Adrenal gland (tissue), 5 donors: ENCODE results near the gene CHD1L.

Source experiments
- POLR2A ChIP-seq, 2 donors: fragments of 450-650 bp; IDR thresholded peaks; one replicate each; pipeline ENCODE4 v1.6.1; 2017; ENCODE audit warnings: antibody characterized with exemption in 2 of 2, mild to moderate bottlenecking in 2 of 2, moderate library complexity in 1 of 2
- TF ChIP-seq, protein P1 (sequence below), 6 experiments: fragments of 450-650 bp in 4 of 6; fragments of 200-600 bp in 2 of 6; sonication (generic) in 1 of 6; IDR thresholded peaks; 1 replicate in 5 of 6; 2 replicates in 1 of 6; pipeline versions ENCODE4 v1.5.1 to v1.8.0; 2016 to 2021; ENCODE audit warnings: antibody characterized with exemption in 6 of 6, mild to moderate bottlenecking in 2 of 6, moderate library complexity in 1 of 6
- donor health status: DM: no; HTN: no; CAD: no.

DNA sequence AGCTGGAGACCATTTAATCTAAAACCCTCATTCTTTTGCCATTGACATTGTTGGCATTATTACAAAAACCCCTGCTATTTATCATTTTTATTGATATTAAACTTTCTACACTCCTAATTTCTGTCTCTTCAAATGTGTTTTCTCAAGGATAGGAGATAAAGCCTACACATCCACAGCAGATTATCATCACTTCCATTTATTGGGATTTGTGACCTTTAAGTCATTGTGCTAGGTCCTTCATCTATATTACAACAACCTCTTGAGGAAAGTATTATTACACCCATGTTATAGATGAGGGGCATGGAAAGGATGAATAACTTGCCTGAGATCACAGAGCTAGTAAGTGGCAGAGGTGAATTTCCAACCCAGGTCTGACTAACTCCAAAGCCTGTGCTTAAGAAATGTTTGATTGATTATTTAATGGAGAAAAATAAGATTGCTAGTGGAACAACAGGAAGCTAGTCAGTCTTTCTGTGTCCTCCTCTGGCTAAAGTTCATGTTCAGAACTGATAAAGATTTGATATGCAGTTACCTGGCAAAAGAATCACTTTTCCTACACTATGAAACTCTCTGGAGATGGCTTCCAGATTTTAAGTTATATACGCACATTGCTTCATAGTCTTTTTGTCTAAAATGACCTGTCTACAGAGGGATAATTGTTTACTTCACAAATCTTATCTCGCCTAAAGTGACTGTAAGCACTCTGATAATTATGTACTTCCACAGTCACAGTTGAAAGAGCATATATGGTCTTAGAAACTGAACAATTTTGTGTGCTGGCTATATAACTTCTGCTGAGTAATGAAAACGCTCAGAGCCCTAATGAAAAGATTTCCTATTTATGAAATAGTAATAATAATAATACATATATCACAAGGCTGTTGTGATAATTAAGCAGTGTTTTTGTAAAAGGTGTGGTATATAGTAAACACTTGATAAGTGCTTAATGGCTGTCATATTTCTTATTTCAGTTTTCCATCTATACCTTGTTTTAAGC is 32.4 kb upstream of the CHD1L start:
- TF ChIP-seq, protein P1, sequence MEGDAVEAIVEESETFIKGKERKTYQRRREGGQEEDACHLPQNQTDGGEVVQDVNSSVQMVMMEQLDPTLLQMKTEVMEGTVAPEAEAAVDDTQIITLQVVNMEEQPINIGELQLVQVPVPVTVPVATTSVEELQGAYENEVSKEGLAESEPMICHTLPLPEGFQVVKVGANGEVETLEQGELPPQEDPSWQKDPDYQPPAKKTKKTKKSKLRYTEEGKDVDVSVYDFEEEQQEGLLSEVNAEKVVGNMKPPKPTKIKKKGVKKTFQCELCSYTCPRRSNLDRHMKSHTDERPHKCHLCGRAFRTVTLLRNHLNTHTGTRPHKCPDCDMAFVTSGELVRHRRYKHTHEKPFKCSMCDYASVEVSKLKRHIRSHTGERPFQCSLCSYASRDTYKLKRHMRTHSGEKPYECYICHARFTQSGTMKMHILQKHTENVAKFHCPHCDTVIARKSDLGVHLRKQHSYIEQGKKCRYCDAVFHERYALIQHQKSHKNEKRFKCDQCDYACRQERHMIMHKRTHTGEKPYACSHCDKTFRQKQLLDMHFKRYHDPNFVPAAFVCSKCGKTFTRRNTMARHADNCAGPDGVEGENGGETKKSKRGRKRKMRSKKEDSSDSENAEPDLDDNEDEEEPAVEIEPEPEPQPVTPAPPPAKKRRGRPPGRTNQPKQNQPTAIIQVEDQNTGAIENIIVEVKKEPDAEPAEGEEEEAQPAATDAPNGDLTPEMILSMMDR (IDR thresholded peaks at IDR 0.05) = no peak
- TF ChIP-seq POLR2A (IDR thresholded peaks at IDR 0.05) = no peak
